Epithelial cell of esophagus (primary cell): ENCODE data around the gene PILRB.
"Not testable (repeated sequence)": the region's sequence is repeated elsewhere in the genome, so short reads cannot be mapped to it uniquely, and the experiment has no call there.

ENCODE experiments used
- DNase-seq: peaks from one replicate; pipeline ENCODE4 v3.0.0; 2010; ENCODE audit warnings: low read depth
- H3K4me3 ChIP-seq: 2 replicates; pipeline ENCODE4 v1.5.1; 2011; ENCODE audit warnings: mild to moderate bottlenecking, low read length, control low read depth
- CTCF ChIP-seq: IDR thresholded peaks from 2 replicates; pipeline ENCODE4 v1.5.1; 2011; ENCODE audit warnings: low read depth, mild to moderate bottlenecking, low read length, control low read depth, inconsistent platforms; ENCODE audit not compliant: insufficient read depth; ENCODE audit errors: missing control alignments

PILRB gene

GRCh38 chr7:100344560-100345287, 13.2 kb upstream of the PILRB start:
- peak; percentile 32 for DNase-seq
- peak; percentile 37 for TF ChIP-seq CTCF
- not testable (repeated sequence) for H3K4me3 ChIP-seq

GRCh38 chr7:100345288-100345672, 12.6 kb upstream of the PILRB start:
- TF ChIP-seq CTCF: peak; percentile 46
- H3K4me3 ChIP-seq: not testable (repeated sequence)
- peak; percentile 58 for DNase-seq

GRCh38 chr7:100346921-100347320, 11.0 kb upstream of the PILRB start:
- no peak for DNase-seq
- TF ChIP-seq CTCF: no peak
- H3K4me3 ChIP-seq: no peak overlapping the region

GRCh38 chr7:100348805-100349204, 9.1 kb upstream of the PILRB start:
- no peak overlapping the region for H3K4me3 ChIP-seq
- DNase-seq: no peak
- no peak for TF ChIP-seq CTCF

GRCh38 chr7:100349757-100350156, 8.2 kb upstream of the PILRB start:
- TF ChIP-seq CTCF: no peak
- H3K4me3 ChIP-seq: no peak overlapping the region
- no peak for DNase-seq

- TF ChIP-seq CTCF: no peak
- DNase-seq: no peak
- H3K4me3 ChIP-seq: no peak overlapping the region
These were observed 6.3 kb upstream of the PILRB start for GRCh38 chr7:100351657-100352058.

GRCh38 chr7:100352230-100352781, 5.6 kb upstream of the PILRB start:
- not testable (repeated sequence) for H3K4me3 ChIP-seq, DNase-seq
